Measurements from ENCODE around the gene GPR132. TPM values are rescaled to one million over a fixed set of nuclear protein-coding genes. Genes with fewer than 3 reads are reported as not detected.
A peak's percentile ranks its signal among the peaks of the same experiment; 100 is the strongest.

The GPR132 gene
- total and polyA plus RNA-seq, 9 of the 15 experiments (the other 6 are each of a cell fraction or from before 2014, with no cell fraction given): 0.01 to 1.1 (median 0.25) TPM; not detected in 1

DNA sequence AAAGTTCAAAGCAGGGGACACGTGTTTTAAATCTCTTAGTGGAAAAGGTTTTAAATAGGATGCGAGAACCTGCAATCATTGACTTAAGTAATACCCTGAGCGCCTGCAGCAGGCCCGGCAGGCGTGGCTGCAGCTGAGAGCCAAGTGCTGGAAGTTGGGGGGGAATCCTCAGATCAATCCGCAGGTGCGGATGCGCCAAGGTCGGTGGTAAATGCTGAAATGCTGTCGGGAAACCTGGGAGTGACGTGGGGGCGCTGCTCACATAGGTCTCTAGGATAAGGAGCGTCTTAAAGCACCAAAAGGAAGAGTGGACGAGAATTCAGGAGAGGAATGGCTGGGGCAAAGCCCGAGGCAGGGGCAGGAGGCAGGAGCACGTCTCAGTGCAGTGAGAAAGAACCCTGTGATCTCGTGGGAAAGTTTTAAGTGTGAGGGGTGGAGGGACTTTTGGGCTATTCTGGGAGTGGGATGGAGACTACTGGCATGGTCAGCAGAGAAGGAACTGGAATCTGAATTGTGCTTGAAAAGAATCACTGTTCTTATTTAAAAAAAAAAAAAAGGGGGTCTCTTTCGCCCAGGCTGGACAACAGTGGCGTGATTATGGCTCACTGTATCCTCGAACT is 43.5 kb downstream of the GPR132 start (continued):
- TF ChIP-seq GABPB1 (CRISPR knock-in tag; IDR thresholded peaks at IDR 0.05) (no peak), KAT8 (IDR thresholded peaks at IDR 0.05; ENCODE audit: low read depth) (no peak), ZNF324 (CRISPR knock-in tag; IDR thresholded peaks at IDR 0.05) (no peak), POLR2H (tag; IDR thresholded peaks at IDR 0.05; ENCODE audit: low read depth) (no peak), MEIS2 (IDR thresholded peaks at IDR 0.05; ENCODE audit: partially characterized antibody) (no peak), RFX5 (IDR thresholded peaks at IDR 0.05; ENCODE audit: low read depth, low read length) (no peak), TBL1XR1 (IDR thresholded peaks at IDR 0.05; ENCODE audit: low read length in 2 of 2) (no peak), KLF1 (tag; IDR thresholded peaks at IDR 0.05) (no peak), TCF3 (CRISPR knock-in tag; IDR thresholded peaks at IDR 0.05) (no peak), CBX1 (IDR thresholded peaks at IDR 0.05; ENCODE audit: low read depth) (no peak), CREBBP (IDR thresholded peaks at IDR 0.05; ENCODE audit: low read depth, low read length) (no peak), HSF4 (CRISPR knock-in tag; IDR thresholded peaks at IDR 0.05; ENCODE audit: borderline replicate concordance) (no peak), HNRNPL (IDR thresholded peaks at IDR 0.05; ENCODE audit: low read depth, low read length) (no peak), SREBF2 (CRISPR knock-in tag; IDR thresholded peaks at IDR 0.05) (no peak), SIN3B (IDR thresholded peaks at IDR 0.05; ENCODE audit: low read depth) (no peak)
- TF ChIP-seq, protein P1, sequence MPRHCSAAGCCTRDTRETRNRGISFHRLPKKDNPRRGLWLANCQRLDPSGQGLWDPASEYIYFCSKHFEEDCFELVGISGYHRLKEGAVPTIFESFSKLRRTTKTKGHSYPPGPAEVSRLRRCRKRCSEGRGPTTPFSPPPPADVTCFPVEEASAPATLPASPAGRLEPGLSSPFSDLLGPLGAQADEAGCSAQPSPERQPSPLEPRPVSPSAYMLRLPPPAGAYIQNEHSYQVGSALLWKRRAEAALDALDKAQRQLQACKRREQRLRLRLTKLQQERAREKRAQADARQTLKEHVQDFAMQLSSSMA (CRISPR knock-in tag; IDR thresholded peaks at IDR 0.05): no peak
- TF ChIP-seq, protein P2, sequence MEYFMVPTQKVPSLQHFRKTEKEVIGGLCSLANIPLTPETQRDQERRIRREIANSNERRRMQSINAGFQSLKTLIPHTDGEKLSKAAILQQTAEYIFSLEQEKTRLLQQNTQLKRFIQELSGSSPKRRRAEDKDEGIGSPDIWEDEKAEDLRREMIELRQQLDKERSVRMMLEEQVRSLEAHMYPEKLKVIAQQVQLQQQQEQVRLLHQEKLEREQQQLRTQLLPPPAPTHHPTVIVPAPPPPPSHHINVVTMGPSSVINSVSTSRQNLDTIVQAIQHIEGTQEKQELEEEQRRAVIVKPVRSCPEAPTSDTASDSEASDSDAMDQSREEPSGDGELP (CRISPR knock-in tag; IDR thresholded peaks at IDR 0.05; ENCODE audit: borderline replicate concordance): peak; percentile 60
- TF ChIP-seq, protein P3, sequence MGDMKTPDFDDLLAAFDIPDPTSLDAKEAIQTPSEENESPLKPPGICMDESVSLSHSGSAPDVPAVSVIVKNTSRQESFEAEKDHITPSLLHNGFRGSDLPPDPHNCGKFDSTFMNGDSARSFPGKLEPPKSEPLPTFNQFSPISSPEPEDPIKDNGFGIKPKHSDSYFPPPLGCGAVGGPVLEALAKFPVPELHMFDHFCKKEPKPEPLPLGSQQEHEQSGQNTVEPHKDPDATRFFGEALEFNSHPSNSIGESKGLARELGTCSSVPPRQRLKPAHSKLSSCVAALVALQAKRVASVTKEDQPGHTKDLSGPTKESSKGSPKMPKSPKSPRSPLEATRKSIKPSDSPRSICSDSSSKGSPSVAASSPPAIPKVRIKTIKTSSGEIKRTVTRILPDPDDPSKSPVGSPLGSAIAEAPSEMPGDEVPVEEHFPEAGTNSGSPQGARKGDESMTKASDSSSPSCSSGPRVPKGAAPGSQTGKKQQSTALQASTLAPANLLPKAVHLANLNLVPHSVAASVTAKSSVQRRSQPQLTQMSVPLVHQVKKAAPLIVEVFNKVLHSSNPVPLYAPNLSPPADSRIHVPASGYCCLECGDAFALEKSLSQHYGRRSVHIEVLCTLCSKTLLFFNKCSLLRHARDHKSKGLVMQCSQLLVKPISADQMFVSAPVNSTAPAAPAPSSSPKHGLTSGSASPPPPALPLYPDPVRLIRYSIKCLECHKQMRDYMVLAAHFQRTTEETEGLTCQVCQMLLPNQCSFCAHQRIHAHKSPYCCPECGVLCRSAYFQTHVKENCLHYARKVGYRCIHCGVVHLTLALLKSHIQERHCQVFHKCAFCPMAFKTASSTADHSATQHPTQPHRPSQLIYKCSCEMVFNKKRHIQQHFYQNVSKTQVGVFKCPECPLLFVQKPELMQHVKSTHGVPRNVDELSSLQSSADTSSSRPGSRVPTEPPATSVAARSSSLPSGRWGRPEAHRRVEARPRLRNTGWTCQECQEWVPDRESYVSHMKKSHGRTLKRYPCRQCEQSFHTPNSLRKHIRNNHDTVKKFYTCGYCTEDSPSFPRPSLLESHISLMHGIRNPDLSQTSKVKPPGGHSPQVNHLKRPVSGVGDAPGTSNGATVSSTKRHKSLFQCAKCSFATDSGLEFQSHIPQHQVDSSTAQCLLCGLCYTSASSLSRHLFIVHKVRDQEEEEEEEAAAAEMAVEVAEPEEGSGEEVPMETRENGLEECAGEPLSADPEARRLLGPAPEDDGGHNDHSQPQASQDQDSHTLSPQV (IDR thresholded peaks at IDR 0.05): no peak
- TF ChIP-seq, protein P4, sequence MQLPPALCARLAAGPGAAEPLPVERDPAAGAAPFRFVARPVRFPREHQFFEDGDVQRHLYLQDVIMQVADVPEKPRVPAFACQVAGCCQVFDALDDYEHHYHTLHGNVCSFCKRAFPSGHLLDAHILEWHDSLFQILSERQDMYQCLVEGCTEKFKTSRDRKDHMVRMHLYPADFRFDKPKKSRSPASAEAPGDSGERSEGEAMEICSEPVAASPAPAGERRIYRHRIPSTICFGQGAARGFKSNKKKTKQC (CRISPR knock-in tag; IDR thresholded peaks at IDR 0.05): no peak
- TF ChIP-seq, protein P5, sequence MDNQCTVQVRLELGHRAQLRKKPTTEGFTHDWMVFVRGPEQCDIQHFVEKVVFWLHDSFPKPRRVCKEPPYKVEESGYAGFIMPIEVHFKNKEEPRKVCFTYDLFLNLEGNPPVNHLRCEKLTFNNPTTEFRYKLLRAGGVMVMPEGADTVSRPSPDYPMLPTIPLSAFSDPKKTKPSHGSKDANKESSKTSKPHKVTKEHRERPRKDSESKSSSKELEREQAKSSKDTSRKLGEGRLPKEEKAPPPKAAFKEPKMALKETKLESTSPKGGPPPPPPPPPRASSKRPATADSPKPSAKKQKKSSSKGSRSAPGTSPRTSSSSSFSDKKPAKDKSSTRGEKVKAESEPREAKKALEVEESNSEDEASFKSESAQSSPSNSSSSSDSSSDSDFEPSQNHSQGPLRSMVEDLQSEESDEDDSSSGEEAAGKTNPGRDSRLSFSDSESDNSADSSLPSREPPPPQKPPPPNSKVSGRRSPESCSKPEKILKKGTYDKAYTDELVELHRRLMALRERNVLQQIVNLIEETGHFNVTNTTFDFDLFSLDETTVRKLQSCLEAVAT (IDR thresholded peaks at IDR 0.05): no peak
- TF ChIP-seq, protein P6, sequence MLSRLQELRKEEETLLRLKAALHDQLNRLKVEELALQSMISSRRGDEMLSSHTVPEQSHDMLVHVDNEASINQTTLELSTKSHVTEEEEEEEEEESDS (CRISPR knock-in tag; IDR thresholded peaks at IDR 0.05): no peak

All from K562 (cell line).